GM19438 (cell line): ENCODE data around the gene BLOC1S2.
A peak's percentile ranks its signal among the peaks of the same experiment; 100 is the strongest.
"Not testable (repeated sequence)": the region's sequence is repeated elsewhere in the genome, so short reads cannot be mapped to it uniquely, and the experiment has no call there.

Experiments used
- ATAC-seq: cut with Tn5 transposase; IDR thresholded peaks from one replicate; pipeline ENCODE4 v1.9.1; 2021; ENCODE audit warnings: low read depth; ENCODE audit not compliant: unreplicated experiment

The BLOC1S2 gene

DNA sequence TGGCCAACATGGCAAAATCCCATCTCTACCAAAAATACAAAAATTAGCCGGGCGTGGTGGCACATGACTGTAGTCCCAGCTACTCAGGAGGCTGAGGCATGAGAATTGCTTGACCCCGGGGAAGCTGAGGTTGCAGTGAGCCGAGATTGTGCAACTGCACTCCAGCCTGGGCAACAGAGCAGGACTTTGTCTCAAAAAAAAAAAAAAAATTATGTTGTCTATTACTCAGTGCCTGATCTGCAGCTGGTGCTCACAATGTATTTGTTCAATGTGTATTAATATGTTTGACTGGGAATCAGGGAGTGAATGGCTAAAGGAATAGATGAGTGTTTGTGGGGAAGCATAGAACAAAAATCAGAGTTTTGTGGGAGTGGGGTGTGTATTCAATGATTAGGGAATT is 5.8 kb upstream of the BLOC1S2 start:
- ATAC-seq: not testable (repeated sequence)

GRCh38 chr10:100291356-100291755 is 4.9 kb upstream of the BLOC1S2 start:
- ATAC-seq: no peak

GRCh38 chr10:100289641-100290040 is 3.2 kb upstream of the BLOC1S2 start:
- ATAC-seq: no peak

GRCh38 chr10:100288196-100288595 is 1.7 kb upstream of the BLOC1S2 start:
- ATAC-seq: no peak

DNA sequence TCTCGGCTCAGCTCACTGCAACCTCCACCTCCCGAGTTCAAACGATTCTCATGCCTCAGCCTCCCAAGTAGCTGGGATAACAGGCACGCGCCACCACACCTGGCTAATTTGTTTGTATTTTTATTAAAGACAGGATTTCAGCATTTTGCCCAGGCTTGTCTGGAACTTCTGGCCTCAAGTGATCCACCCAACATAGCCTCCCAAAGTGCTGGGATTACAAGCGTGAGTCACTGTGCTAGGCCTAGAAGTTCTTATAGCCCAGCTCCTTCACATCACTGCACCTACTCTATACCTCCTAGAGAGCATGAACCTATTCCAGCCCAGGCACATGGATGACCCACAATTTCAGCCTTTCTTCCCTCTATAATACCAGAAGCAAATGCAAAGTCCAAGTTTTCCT is 1.3 kb upstream of the BLOC1S2 start:
- no peak for ATAC-seq

DNA sequence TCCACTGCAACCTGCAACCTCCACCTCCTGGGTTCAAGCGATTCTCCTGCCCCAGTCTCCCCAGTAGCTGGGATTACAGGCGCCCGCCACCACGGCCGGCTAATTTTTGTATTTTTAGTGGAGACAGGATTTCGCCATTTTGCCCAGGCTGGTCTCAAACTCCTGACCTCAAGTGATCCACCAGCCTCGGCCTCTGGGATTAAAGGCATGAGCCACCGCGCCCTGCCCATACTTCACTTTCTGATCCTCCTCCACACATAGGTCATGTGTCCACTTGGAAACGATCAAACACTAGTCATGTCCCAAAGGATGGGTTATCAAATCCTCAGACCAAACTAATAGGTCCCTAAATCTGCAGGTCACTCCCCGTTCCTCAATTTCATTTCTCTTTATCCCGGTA is 1.2 kb downstream of the BLOC1S2 start:
- ATAC-seq: not testable (repeated sequence)

DNA sequence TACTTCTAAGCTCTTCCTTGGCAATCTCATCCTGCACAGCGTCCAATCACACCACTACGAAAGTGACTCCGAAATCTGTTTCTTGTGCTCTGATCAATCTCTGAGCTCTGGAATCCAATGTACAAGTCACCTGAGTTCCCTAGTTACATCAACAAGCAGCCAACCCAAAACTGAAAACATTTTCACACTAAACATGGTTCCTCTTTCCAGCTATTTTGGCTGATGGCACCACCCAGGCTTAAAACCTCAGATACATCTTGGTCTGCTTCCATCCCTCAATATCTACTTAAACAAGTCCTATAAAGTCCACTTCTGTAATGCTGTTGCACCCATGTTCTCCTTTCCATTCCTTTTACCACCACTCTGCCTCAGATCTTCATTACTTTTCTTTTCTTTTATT is 3.6 kb downstream of the BLOC1S2 start:
- ATAC-seq: no peak

DNA sequence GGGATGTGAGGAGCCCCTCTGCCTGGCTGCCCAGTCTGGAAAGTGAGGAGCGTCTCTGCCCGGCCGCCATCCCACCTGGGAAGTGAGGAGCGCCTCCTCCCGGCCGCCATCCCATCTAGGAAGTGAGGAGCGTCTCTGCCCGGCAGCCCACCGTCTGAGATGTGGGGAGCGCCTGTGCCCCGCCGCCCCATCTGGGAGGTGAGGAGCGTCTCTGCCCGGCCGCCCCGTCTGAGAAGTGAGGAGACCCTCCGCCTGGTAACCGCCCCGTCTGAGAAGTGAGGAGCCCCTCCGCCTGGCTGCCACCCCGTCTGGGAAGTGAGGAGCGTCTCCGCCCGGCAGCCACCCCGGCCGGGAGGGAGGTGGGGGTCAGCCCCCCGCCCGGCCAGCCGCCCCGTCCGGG is 9.5 kb downstream of the BLOC1S2 start:
- not testable (repeated sequence) for ATAC-seq

DNA sequence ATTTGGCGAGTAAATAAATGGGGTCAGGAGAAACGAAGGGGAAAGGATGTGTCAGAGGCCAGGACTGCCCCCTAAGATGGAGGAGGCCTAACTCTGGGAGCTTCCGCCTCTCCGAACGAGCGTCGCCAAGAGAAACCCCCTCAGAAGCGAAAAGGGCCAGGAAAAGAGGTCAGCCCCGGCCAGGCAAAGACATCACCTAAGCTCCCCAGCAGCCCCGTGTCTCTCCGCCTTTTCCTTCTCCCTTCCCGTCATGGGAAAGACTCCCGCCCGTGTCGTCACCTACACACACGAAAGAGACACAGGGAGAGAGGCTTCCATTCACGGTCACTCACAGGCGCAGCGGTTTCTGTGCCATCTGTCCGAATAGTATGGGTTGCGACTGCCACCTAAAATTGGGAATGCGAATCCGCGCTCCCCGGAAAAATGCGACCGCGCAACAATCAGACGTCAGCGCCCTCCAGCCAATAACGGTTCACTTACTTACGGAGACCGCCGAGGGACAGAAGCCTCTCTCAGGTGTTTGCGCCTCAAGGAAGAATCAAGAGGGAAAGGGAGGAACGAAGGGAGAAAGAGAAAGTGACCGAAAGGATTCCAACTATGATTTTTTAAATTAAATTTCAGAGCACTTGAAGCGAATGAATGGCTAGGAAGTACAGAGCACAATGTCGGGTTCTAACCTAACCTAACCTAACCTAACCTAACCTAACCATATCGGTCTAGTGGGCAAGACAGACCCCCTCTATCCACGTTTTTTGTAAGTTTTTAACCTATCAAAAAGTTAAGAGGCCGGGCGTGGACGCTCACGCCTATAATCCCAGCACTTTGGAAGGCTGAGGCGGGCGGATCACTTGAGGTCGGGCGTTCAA is 19.0 kb downstream of the BLOC1S2 start, which contains the start of gene CWF19L1:
CWF19L1 (minus strand) TSS at position 400 of the 866 bp plus-strand sequence; CDS start at position 355, 45 bp downstream.
- ATAC-seq: peak; percentile 80

GRCh38 chr10:100265821-100266485 is 20.5 kb downstream of the BLOC1S2 start:
- ATAC-seq: no peak

GRCh38 chr10:100254191-100254590 is 32.3 kb downstream of the BLOC1S2 start:
- no peak for ATAC-seq

DNA sequence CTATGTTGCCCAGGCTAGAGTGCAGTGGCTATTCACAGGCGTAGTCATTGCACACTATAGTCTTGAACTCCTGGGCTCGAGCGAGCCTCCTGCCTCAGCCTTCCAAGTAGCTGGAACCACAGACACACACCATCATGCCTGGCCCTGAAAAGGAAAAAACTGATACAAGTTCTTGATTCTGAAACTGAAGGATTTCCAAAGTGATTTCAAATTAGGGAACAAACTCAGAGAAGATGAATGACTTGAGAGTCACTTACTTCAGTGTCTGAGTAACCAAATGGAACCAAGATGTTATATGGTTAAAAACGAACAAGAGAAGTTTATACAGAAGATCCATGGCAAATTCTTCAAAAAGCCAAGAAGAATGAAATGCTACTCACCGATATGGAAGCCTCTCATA is 33.4 kb downstream of the BLOC1S2 start:
- no peak for ATAC-seq

DNA sequence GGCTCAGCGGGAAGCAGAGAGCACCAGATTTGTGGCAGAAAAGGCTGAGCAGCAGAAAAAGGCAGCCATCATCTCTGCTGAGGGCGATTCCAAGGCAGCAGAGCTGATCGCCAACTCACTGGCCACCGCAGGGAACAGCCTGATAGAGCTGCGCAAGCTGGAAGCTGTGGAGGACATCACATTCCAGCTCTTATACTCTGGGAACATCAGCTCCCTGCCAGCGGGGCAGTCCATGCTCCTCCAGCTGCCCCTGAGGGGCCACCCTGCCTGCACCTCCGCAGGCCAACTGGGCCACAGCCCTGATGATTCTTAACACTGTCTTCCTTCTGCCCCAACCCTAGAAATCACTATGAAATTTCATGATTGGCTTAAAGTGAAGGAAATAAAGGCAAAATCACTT is 37.7 kb downstream of the BLOC1S2 start:
- ATAC-seq: no peak

GRCh38 chr10:100245484-100246220 is 40.8 kb downstream of the BLOC1S2 start:
- no peak for ATAC-seq

DNA sequence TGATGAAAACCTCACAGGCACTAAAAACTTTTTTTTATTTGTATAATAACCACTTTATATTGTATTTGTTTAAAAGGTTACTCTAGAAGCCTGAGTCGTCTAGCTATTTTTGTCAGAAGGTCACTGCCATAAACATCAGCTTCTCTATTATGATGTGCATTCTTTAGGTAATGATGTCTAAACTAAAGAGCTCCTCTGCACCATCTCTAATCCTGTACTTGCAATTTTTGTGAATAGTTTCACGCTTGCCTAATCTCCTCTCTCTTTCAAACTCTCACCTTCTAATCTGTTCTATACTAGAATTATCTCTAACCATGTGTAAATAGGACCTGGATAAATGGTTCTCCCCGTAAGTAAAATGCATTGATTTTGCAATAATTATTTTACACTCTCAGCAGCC is 46.6 kb downstream of the BLOC1S2 start:
- no peak for ATAC-seq

GRCh38 chr10:100238429-100238828 is 48.1 kb downstream of the BLOC1S2 start:
- ATAC-seq: no peak

- no peak for ATAC-seq
Measured at GRCh38 chr10:100232101-100232500, 54.4 kb downstream of the BLOC1S2 start.

GRCh38 chr10:100229819-100230422 is 56.6 kb downstream of the BLOC1S2 start:
- no peak for ATAC-seq

DNA sequence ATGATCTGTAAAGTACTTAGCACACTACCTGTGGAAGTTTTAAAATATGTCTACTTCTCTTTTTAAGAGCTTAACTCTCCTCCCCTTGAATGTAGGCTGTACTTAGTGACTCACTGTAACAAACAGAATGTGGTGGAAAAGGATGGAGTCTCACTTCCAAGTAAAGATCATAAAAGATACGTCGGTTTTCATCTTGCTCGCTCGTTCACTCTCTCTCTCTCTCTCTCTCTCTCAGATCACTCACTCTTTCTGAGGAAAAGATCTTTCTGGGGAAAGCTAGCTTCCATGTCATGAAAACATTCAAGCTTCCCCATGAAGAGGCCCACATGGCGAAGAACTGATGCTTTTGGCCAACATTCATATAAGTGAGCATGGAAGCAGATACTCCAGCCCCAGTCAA is 62.6 kb downstream of the BLOC1S2 start:
- no peak for ATAC-seq
